HG02840 (cell line): ENCODE data around the gene ZRSR2.
"Not testable (repeated sequence)": the region's sequence is repeated elsewhere in the genome, so short reads cannot be mapped to it uniquely, and the experiment has no call there.

ENCODE experiments used
- ATAC-seq: cut with Tn5 transposase; IDR thresholded peaks from one replicate; pipeline ENCODE4 v1.9.1; 2021; ENCODE audit warnings: mild to moderate bottlenecking, moderate library complexity, moderate number of reproducible peaks; ENCODE audit not compliant: unreplicated experiment, low FRiP score

The ZRSR2 gene

GRCh38 chrX:15789979-15790768 is at the start of gene ZRSR2:
Gene ZRSR2 (plus strand): TSS chrX:15790484. CDS start chrX:15790496, 12 bp downstream.
- ATAC-seq, result peak; percentile 92

- no peak for ATAC-seq
Observed at GRCh38 chrX:15744181-15744867, 46.0 kb upstream of the ZRSR2 start.

- ATAC-seq, result no peak
Observed at GRCh38 chrX:15745179-15745578, 45.1 kb upstream of the ZRSR2 start.

GRCh38 chrX:15746651-15747050 is 43.6 kb upstream of the ZRSR2 start:
- not testable (repeated sequence) for ATAC-seq

- no peak for ATAC-seq
Observed at GRCh38 chrX:15747626-15748173, 42.6 kb upstream of the ZRSR2 start.

- no peak for ATAC-seq
Observed at GRCh38 chrX:15748841-15749240, 41.4 kb upstream of the ZRSR2 start.

GRCh38 chrX:15749642-15750610 is 40.4 kb upstream of the ZRSR2 start:
- peak; percentile 85 for ATAC-seq

- no peak for ATAC-seq
Observed at GRCh38 chrX:15750611-15751154, 39.6 kb upstream of the ZRSR2 start.

- no peak for ATAC-seq
Observed at GRCh38 chrX:15751155-15751819, 39.0 kb upstream of the ZRSR2 start.

- ATAC-seq, result no peak
Observed at GRCh38 chrX:15755091-15755490, 35.2 kb upstream of the ZRSR2 start.

GRCh38 chrX:15758140-15758539 is 32.1 kb upstream of the ZRSR2 start:
- no peak for ATAC-seq

- ATAC-seq, result not testable (repeated sequence)
Observed at GRCh38 chrX:15759886-15760285, 30.4 kb upstream of the ZRSR2 start.

GRCh38 chrX:15761564-15762191 is 28.6 kb upstream of the ZRSR2 start:
- no peak for ATAC-seq

- ATAC-seq, result no peak
Observed at GRCh38 chrX:15769300-15769954, 20.9 kb upstream of the ZRSR2 start.

- ATAC-seq, result peak; percentile 86
Observed at GRCh38 chrX:15781961-15782699, 8.2 kb upstream of the ZRSR2 start.

- ATAC-seq, result no peak
Observed at GRCh38 chrX:15785176-15785750, 5.0 kb upstream of the ZRSR2 start.

- no peak for ATAC-seq
Observed at GRCh38 chrX:15786915-15787314, 3.4 kb upstream of the ZRSR2 start.
